CD4-positive, alpha-beta T cell (primary cell): ENCODE results near the gene CERT1. TPM values are rescaled to one million over a fixed set of nuclear protein-coding genes. Genes with fewer than 3 reads are reported as not detected.

Experiments
- ATAC-seq: fragments of 200-7000 bp; cut with Tn5 transposase; one replicate; pipeline ENCODE4 v1.10.0; 2022; ENCODE audit warnings: mild to moderate bottlenecking; ENCODE audit not compliant: poor library complexity
- CTCF ChIA-PET: fragments of 350-600 bp; sonication (Branson Sonifier 250); formaldehyde crosslinking; loops from one replicate; lab custom pipeline; 2021; ENCODE audit warnings: antibody characterized with exemption, inconsistent platforms; lab: Charles Lee
- POLR2A ChIA-PET: fragments of 350-600 bp; sonication (Branson Sonifier 250); formaldehyde crosslinking; loops from one replicate; lab custom pipeline; 2021; ENCODE audit warnings: antibody characterized with exemption, inconsistent platforms; lab: Charles Lee
- DNase-seq, 14 experiments: peaks; one replicate each; pipeline ENCODE4 v3.0.0-alpha.2; 2013 to 2020; ENCODE audit warnings: mixed read lengths in 2 of 14
- H3K27ac ChIP-seq, 2 donors: one replicate each; pipeline versions ENCODE4 v1.5.1 to v1.7.0; 2013; ENCODE audit warnings: low read length in 2 of 2, low read depth in 1 of 2, mild to moderate bottlenecking in 1 of 2
- H3K27me3 ChIP-seq, 2 experiments: 1 replicate in 1 of 2; 2 replicates in 1 of 2; pipeline versions ENCODE4 v1.6.1 to v1.7.0; 2013; ENCODE audit warnings: low read length in 2 of 2, control low read depth in 1 of 2, mild to moderate bottlenecking in 1 of 2, moderate library complexity in 1 of 2; ENCODE audit not compliant: insufficient read depth in 2 of 2, control insufficient read depth in 1 of 2
- H3K36me3 ChIP-seq: one replicate; pipeline ENCODE4 v1.6.1; 2013; ENCODE audit warnings: low read length, control low read depth; ENCODE audit not compliant: insufficient read depth
- H3K4me1 ChIP-seq: one replicate; pipeline ENCODE4 v1.6.1; 2013; ENCODE audit warnings: low read length, control low read depth; ENCODE audit not compliant: insufficient read depth
- H3K4me3 ChIP-seq: one replicate; pipeline ENCODE4 v1.5.1; 2013; ENCODE audit warnings: mild to moderate bottlenecking, low read length, moderate library complexity
- H3K9me3 ChIP-seq, 2 experiments: 1 replicate in 1 of 2; 2 replicates in 1 of 2; pipeline versions ENCODE4 v1.6.1 to v1.7.0; 2013; ENCODE audit warnings: low read length in 2 of 2, mild to moderate bottlenecking in 2 of 2, control low read depth in 1 of 2, moderate library complexity in 1 of 2; ENCODE audit not compliant: control insufficient read depth in 1 of 2, insufficient read depth in 1 of 2
- H3K27ac Mint-ChIP-seq: one replicate; pipeline ENCODE4 v1.8.0; 2020; ENCODE audit warnings: mixed read lengths
- H3K27me3 Mint-ChIP-seq: one replicate; pipeline ENCODE4 v1.8.0; 2021; ENCODE audit warnings: mixed read lengths
- H3K36me3 Mint-ChIP-seq: one replicate; pipeline ENCODE4 v1.8.0; 2021; ENCODE audit warnings: low read depth, mixed read lengths
- H3K4me1 Mint-ChIP-seq: one replicate; pipeline ENCODE4 v1.8.0; 2021; ENCODE audit warnings: low read depth, mixed read lengths
- H3K4me3 Mint-ChIP-seq: one replicate; pipeline ENCODE4 v1.8.0; 2020; ENCODE audit warnings: mild to moderate bottlenecking, mixed read lengths
- H3K9me3 Mint-ChIP-seq: one replicate; pipeline ENCODE4 v1.8.0; 2020; ENCODE audit warnings: mixed read lengths
- CTCF ChIP-seq: fragments of 200-600 bp; IDR thresholded peaks from one replicate; pipeline ENCODE4 v1.8.0; 2022; ENCODE audit warnings: antibody characterized with exemption, mild to moderate bottlenecking
- intact Hi-C, 2 experiments: fragments of 100-400 bp; cut with DNase I in 1 of 2; cut with micrococcal nuclease in 1 of 2; formaldehyde crosslinking; loops; one replicate each; pipeline versions ENCODE4 v1.15.1 to v1.9.0; 2023 to 2025; cut with DNase I, micrococcal nuclease
- total RNA-seq, 174 experiments: library from RNA in 2 of 174; stranded (reverse) in 2 of 174; gene quantifications; one replicate each; pipeline ENCODE4 v1.2.3 and lab custom pipeline; 2021 to 2026

Gene CERT1
- total RNA-seq, 2 experiments from 2014 or later: 26.5 to 28.7 TPM

- H3K4me3 ChIP-seq: no peak overlapping the region
- no peaks in the 10 kb centered on the region for H3K4me1 ChIP-seq
- no peak overlapping the region for H3K4me3 Mint-ChIP-seq
- H3K27ac ChIP-seq: no peak overlapping the region
- TF ChIP-seq CTCF: no peak
- no peaks in the 10 kb centered on the region for H3K9me3 ChIP-seq
- ATAC-seq (no peak), DNase-seq (no peak)
- no peaks in the 10 kb centered on the region for H3K4me1 Mint-ChIP-seq
- H3K36me3 Mint-ChIP-seq: peaks cover 32% of the 10 kb centered on the region
- ChIA-PET POLR2A (no interaction called here), CTCF (no interaction called here)
- no peaks in the 10 kb centered on the region for H3K27me3 Mint-ChIP-seq
- no peaks in the 10 kb centered on the region for H3K9me3 Mint-ChIP-seq
- H3K27ac Mint-ChIP-seq: no peak overlapping the region
- H3K36me3 ChIP-seq: peaks cover 28% of the 10 kb centered on the region
- H3K27me3 ChIP-seq: no peaks in the 10 kb centered on the region
- intact Hi-C loops: no loop called here
Measured at GRCh38 chr5:75362474-75362975, 148.9 kb downstream of the CERT1 start.

- Histone ChIP-seq H3K36me3 (peaks cover 40% of the 10 kb centered on the region), H3K9me3 (no peaks in the 10 kb centered on the region), H3K4me1 (no peaks in the 10 kb centered on the region), H3K4me3 (no peak overlapping the region), H3K27ac (no peak overlapping the region), H3K27me3 (no peaks in the 10 kb centered on the region)
- H3K27me3 Mint-ChIP-seq: no peaks in the 10 kb centered on the region
- no peak for TF ChIP-seq CTCF
- H3K4me3 Mint-ChIP-seq: no peak overlapping the region
- CTCF ChIA-PET: interaction anchor here (0.6 kb wide), 1 partner anchor 118 kb away, joined by 3 read pairs; no protein-coding TSS in a partner anchor
- H3K9me3 Mint-ChIP-seq: no peaks in the 10 kb centered on the region
- no peak overlapping the region for H3K27ac Mint-ChIP-seq
- no peak for DNase-seq
- intact Hi-C loops: no loop called here
- H3K36me3 Mint-ChIP-seq: peaks cover 44% of the 10 kb centered on the region
- no peaks in the 10 kb centered on the region for H3K4me1 Mint-ChIP-seq
- POLR2A ChIA-PET: no interaction called here
- no peak for ATAC-seq
Measured at GRCh38 chr5:75361310-75361709, 150.1 kb downstream of the CERT1 start.

GRCh38 chr5:75358117-75358516 is 153.3 kb downstream of the CERT1 start:
- H3K9me3 Mint-ChIP-seq: no peaks in the 10 kb centered on the region
- Histone ChIP-seq H3K4me1 (no peaks in the 10 kb centered on the region), H3K27me3 (no peaks in the 10 kb centered on the region), H3K4me3 (no peak overlapping the region), H3K9me3 (no peaks in the 10 kb centered on the region), H3K27ac (no peak overlapping the region), H3K36me3 (peaks cover 63% of the 10 kb centered on the region)
- no peak overlapping the region for H3K4me3 Mint-ChIP-seq
- H3K4me1 Mint-ChIP-seq: no peaks in the 10 kb centered on the region
- peaks cover 76% of the 10 kb centered on the region for H3K36me3 Mint-ChIP-seq
- no peaks in the 10 kb centered on the region for H3K27me3 Mint-ChIP-seq
- ATAC-seq (no peak), DNase-seq (no peak)
- ChIA-PET POLR2A (no interaction called here), CTCF (no interaction called here)
- no peak overlapping the region for H3K27ac Mint-ChIP-seq
- TF ChIP-seq CTCF: no peak
- intact Hi-C loops: no loop called here
